Measurements from ENCODE around the gene DYNLT2B. TPM values are rescaled to one million over a fixed set of nuclear protein-coding genes. Genes with fewer than 3 reads are reported as not detected.

Gene DYNLT2B
- total and polyA plus RNA-seq, 4 donors = 1.1 to 3.7 (median 2.9) TPM

- no peak overlapping the region for H3K4me3 ChIP-seq (ENCODE audit: low read depth in 1 of 3, low read length in 3 of 3)
- peaks cover 2 to 9% (median 6%) of the 10 kb centered on the region in 4 donors for H3K4me1 ChIP-seq (ENCODE audit: control insufficient read depth in 4 of 4, insufficient read depth in 4 of 4, low read length in 3 of 4)
- H3K27me3 ChIP-seq (ENCODE audit: control insufficient read depth in 4 of 4, insufficient read depth in 4 of 4, low read length in 3 of 4) = no peaks in the 10 kb centered on the region
- H3K9ac ChIP-seq (ENCODE audit: low read depth in 1 of 2, low read length in 2 of 2) = no peak overlapping the region
- H3K27ac ChIP-seq (ENCODE audit: low read depth in 1 of 2, low read length in 2 of 2) = no peak overlapping the region
- H3K36me3 ChIP-seq (ENCODE audit: control insufficient read depth in 4 of 4, insufficient read depth in 3 of 4, low read depth in 1 of 4, low read length in 3 of 4) = peaks cover 0 to 6% (median 4%) of the 10 kb centered on the region in 4 donors
- peaks cover 0 to 2% (median 0%) of the 10 kb centered on the region in 4 donors for H3K9me3 ChIP-seq (ENCODE audit: control insufficient read depth in 4 of 4, low read length in 3 of 4)
- no peak for DNase-seq (ENCODE audit: low spot score)
- 91% methylated on average over 5 of the region's 5 CpGs for WGBS
- TF ChIP-seq RAD21 (IDR thresholded peaks at IDR 0.05) (no peak), FOXA2 (IDR thresholded peaks at IDR 0.05) (no peak), HNF4G (IDR thresholded peaks at IDR 0.05) (no peak), REST (IDR thresholded peaks at IDR 0.05) (no peak), JUND (IDR thresholded peaks at IDR 0.05) (no peak)
These were observed 42.9 kb downstream of the DYNLT2B start for GRCh38 chr3:196275126-196275525.

GRCh38 chr3:196274585-196274984 is 43.5 kb downstream of the DYNLT2B start:
- H3K4me3 ChIP-seq (ENCODE audit: low read depth in 1 of 3, low read length in 3 of 3) = no peak overlapping the region
- H3K27me3 ChIP-seq (ENCODE audit: control insufficient read depth in 4 of 4, insufficient read depth in 4 of 4, low read length in 3 of 4) = no peaks in the 10 kb centered on the region

More at GRCh38 chr3:196274585-196274984, 43.5 kb downstream of the DYNLT2B start:
- peaks cover 0 to 5% (median 4%) of the 10 kb centered on the region in 4 donors for H3K4me1 ChIP-seq (ENCODE audit: control insufficient read depth in 4 of 4, insufficient read depth in 4 of 4, low read length in 3 of 4)
- DNase-seq (ENCODE audit: low spot score) = no peak
- H3K27ac ChIP-seq (ENCODE audit: low read depth in 1 of 2, low read length in 2 of 2) = no peak overlapping the region
- TF ChIP-seq TAF1 (conservative IDR thresholded peaks at IDR 0.05) (no peak), NR2F2 (IDR thresholded peaks at IDR 0.05) (no peak), HNF4G (IDR thresholded peaks at IDR 0.05) (no peak), GABPA (IDR thresholded peaks at IDR 0.05 in 1 of 2, conservative IDR thresholded peaks at IDR 0.05 in 1 of 2) (no peak), CTCF (IDR thresholded peaks at IDR 0.05; ENCODE audit: low read depth, low read length, missing input control) (no peak), ATF3 (IDR thresholded peaks at IDR 0.05) (no peak), FOXA2 (IDR thresholded peaks at IDR 0.05) (no peak), SP1 (IDR thresholded peaks at IDR 0.05) (no peak), REST (IDR thresholded peaks at IDR 0.05) (no peak), RXRA (IDR thresholded peaks at IDR 0.05) (no peak), RAD21 (IDR thresholded peaks at IDR 0.05) (no peak)
- no peak overlapping the region for H3K9ac ChIP-seq (ENCODE audit: low read depth in 1 of 2, low read length in 2 of 2)
- peaks cover 0 to 7% (median 5%) of the 10 kb centered on the region in 4 donors for H3K36me3 ChIP-seq (ENCODE audit: control insufficient read depth in 4 of 4, insufficient read depth in 3 of 4, low read depth in 1 of 4, low read length in 3 of 4)
- WGBS = 94% methylated on average over 5 of the region's 5 CpGs
- H3K9me3 ChIP-seq (ENCODE audit: control insufficient read depth in 4 of 4, low read length in 3 of 4) = peaks cover 0 to 2% (median 0%) of the 10 kb centered on the region in 4 donors

Measured in liver (tissue), 9 donors.